HG03097 (cell line): Measurements from ENCODE around the gene MAP2K5.

Source experiments
- ATAC-seq: cut with Tn5 transposase; IDR thresholded peaks from one replicate; pipeline ENCODE4 v1.9.1; 2021; ENCODE audit not compliant: unreplicated experiment, low FRiP score

The MAP2K5 gene

DNA sequence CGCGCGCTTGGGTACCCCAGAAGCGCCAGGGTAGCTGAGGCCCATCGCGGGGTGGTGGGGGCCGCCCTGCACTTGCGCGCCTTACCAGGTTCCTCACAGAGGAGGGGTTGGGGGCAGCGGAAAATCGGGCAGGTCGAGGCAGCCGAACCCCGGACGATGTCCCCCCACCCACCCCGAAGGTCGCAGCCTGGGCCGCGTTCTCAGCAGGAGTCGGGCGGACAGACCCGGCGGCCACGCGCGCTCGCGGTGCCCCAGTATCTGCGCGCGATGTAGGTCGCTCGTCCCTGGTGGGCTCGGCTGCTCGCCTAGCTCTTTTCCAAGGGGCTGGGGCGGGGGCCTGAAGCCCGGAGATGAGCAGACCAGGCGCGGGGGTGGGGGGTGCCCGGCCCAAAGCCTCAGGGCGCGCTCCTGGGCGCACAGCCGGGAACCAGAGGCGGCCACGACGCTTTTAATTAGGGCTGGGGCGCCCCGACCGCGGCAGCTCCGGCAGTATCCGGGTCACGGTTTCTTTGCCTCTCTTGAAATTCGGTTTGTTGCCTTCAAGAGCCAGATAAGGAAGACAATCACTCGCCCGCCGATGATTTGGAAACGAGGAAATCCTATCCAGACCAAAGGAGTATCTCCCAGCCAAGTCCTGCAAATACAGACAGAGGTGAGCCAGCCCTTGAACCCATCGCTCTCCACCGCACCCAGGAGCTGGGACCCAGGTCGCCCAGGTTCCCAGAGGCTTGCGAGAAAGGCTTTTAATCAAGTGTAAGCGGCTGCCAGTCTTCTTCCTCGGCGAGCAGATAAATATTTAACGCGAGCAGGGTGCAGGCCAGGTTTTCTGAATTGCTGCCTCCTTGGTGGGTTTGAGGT, 287.4 kb downstream of the MAP2K5 start:
- ATAC-seq: no peak

DNA sequence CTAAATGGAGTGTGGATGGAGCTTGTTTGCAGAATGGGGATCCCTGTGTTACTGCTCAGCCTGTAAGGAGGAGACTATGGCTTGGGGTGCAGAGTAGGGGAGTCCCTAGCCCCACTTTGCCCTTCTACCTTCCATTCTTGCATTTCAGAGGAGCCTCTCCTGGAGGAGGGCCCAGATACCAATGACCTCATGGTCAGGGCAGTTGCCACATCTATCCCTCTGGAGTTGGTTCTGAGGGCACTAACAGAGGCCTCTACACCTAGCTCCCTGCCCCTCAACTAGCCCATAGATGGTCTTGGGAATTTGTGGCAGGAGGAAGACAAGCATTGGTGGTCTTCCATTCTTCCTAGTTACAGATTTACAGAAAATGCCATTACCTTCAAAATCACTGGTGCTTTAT, 288.9 kb downstream of the MAP2K5 start:
- ATAC-seq: no peak

DNA sequence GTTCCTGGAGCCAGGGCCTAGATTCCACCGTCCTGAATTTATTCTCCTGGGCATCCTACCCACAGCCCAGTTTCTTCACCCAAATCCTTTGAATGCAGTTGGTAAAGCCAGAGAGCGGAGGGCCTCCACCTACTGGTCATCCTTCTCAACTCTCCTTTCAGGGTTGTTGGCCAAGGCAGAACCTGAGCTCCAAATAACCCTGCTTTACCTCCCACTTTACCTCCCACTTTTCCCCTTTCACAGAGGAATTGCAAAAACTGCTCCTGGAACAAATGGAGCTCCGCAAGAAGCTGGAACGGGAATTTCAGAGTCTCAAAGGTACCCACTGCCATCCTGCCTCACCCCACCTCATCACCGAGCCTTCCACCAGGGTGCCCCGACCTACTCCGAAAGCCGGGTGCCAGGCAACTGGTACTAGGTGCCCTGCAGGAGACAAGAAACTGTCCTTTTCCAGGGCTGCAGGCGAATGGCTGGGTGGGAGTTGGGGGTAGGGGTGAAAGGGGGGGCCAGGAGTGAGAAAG, 289.6 kb downstream of the MAP2K5 start:
- no peak for ATAC-seq

DNA sequence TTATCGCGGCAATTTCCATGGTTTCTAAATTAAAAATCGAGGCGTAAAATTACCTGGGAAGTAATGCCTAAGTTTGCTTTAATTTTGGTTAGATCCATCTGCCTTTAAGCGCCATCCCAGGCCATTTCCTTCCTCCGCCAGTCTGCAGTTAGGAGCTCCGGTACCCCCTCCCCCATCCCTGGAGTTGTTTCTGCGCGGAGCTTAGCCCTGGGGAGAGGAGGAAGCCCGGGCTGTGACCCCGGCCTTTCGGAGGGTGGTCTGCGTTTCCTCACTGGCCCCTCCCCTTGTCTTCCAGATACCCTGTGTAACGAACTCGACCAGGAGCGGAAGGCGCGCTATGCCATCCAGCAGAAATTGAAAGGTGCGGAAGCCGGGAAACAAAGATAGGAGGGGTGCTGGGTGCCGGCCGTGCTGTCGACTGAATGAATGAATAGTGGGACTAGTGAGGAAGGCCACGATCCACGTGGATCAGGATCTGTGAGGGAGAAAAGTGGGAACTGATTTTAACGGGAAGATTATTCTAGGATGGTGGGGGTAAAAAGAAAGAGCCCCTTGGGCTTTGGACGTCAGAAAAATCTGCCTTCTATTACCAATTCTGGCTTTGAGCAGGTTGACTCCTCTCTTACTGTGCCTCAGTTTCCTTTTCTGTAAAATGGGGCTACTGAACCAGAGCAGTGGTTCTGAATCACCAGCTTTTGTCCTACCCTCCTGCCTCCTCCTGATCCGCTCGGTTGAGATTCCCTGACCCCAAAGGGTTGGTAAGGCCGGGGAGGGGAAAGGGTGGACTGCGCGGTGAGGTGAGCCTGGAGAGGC, 290.6 kb downstream of the MAP2K5 start:
- ATAC-seq: no peak

DNA sequence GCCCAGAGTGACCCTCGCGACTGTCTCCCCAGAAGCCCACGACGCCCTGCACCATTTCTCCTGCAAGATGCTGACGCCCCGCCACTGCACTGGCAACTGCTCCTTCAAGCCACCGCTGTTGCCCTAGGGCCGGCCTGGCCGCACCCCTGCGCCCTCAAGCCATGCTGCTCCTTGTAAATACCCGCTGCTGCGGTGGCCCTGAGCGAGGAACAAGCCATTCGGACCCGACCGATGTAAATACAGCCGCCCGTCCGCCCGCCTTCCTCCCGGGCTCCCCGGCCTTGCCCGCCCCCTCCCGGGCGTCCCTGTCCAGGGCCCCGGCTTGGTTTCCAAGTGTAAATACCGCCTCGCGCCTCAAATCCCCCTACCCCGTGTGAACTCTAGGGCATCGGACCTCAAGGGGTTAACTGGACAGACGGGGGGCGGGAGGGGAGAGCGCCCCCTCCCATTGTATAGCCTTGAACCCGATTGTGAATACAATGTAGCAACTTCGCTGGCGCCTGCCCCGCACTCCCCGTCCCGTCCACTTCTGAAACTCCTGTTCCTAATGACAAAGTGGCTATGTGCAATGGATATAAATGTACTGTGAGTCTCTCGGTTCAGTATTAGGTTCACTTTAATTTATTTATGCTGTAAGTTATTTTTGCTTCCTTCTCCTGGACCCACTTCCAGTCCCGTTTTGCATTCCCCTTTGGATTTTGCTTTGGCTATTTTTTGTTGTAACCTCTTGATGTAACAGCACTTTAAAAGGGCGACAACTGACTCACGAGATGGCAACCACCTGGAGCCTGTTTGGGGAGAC, 291.4 kb downstream of the MAP2K5 start:
- no peak for ATAC-seq

DNA sequence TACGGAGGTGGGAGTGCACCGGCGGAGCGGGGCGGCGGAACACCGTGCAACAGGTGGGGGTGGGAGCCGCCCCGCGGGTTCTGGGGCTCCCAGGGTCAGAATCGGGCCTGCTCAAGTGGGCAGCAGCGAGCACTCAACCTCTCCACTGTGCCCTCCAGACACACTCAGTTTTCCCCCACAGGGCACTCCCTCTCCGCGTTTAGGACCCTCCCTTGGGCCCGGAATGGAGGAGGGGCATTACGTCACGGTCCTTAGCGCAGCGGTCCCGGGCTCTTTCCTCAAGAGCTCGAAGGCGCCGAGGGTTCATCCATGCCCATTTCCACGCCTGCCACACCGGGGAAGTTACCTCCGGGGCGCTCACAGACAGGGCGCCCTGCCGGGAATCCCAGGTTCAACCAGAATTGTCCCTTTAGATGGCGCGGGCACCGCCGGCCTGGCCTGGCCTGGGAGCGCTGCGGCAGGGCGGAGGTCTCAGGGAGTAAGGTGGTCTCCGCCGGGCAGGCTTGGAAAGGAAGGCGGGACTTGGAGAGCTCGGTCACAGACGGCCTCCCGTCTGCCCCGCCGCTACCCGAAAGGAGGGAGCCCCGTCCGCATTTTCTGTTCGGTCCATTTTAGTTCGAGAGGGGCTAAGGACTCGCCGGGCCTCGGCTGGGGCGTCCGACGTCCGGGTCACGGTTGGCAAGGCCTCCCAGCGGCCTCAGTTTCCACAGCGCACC, 292.2 kb downstream of the MAP2K5 start:
- no peak for ATAC-seq

DNA sequence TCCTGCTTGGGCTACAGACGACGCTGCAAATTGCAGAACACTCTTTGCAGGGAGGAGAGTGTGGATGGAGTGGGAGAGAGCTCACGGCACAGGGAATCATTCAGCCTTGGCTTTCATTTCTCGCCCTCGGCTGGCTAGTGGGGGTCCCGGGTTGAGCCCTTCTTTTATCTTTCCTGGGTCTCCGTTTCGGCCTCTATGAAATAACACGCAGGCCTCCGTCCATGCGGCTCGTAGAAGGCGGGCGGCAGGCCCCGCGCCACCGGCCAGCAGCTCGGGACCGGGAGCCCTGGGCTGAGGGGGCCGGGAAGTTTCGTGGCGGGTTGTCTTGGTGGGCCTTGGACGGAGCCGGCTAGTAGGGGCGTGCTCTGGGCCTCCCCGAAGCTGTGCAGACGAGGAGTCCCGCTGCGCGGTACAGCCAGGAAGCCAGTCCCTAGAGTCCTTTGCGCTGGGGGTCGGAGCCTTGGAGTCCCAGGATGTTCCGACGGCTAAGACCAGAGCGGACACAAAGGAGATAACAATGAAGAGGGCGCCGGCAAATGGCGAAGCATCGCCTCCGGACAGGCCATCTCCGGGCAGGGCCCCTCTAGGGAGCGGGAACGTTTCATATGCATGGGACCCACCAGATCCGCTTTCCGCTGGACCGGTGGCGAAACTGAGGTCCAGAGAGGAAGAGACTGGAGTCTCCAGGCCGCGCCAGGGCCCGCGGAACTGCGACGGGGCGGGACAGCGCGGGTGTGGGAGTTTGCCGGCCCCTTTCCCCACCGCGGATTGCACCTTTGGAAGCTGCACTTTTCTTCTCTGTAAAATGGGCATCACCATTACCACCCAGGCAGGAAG, 293.0 kb downstream of the MAP2K5 start:
- ATAC-seq: no peak

DNA sequence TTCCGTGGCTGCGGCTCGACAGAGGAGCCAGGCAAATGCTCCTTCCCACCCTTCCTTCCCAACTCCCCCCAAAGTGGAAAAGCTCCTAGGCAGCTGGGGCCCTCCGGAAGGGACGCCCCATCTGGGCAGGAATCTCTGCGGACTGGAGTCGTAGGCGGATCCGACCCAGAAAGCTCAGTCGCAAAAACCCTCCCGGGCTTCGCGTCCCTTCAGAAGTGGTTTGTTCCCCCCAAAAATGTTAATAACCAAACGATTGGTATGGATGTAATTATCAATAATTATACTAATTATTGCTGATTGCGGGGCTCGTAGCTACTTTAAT, 293.6 kb downstream of the MAP2K5 start:
- no peak for ATAC-seq

DNA sequence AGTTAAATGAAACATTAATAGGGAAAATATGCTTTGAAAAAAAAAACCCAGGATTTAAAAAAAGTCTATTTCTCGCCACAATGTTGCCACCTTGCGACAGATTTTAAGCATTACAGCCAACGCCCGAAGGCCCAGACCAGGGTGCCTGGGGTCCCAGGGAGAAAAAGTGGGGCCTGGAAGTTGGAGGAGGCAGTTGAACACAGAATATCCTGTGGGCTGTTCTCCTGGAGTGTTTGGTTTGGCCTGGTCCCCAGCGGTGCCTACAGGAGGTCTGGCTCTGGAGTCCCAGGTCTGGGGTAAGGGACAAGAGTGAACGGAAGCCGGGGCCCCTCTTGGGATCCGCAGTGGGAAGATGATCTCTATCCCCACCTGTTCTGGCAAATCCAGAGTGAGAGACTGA, 294.0 kb downstream of the MAP2K5 start:
- no peak for ATAC-seq

DNA sequence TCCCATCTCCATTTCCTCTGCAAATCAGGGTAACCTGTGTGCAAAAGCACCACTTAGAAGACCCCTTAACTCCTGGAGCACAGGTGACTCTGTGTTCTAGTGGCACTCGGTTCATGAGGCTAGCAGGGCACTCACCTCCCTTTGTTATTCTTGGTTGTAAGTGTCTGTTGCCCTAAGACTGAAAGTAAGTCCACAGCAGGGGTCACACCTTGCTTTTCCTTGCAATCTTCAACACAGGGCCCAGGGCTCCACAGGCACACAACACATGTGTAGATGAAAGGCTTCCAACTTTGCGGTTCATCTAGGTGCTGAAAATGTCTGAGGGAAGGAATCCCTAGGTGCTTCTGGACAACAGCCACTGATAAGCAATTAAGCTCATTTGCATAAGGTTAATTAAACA, 294.5 kb downstream of the MAP2K5 start:
- ATAC-seq: no peak

DNA sequence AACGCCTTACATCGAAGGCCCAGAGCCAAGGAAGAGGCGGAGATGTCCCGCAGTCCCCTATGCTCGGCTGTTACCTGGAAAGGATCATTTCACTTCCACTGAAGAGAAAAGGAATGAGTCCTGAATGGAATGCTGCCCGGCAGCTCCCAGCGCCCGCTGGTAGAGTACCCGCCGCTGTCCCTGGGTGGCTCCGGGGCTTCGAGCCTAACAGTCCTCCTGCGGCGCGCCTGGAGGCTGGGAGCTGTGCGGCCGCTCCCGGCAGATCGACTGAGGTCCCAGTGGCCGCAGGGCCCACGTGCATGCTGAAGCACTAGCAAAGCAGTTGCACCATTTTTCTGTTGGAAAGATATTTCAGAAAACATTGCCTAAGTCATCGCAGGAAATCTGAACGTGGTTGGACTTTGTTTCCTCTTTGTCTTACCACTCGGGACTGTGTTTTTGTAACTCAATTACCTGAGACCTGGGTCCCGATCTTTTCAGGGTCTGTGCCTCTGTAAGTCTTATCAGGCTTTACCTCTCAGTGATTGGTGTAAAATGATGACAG, 296.4 kb downstream of the MAP2K5 start:
- no peak for ATAC-seq

DNA sequence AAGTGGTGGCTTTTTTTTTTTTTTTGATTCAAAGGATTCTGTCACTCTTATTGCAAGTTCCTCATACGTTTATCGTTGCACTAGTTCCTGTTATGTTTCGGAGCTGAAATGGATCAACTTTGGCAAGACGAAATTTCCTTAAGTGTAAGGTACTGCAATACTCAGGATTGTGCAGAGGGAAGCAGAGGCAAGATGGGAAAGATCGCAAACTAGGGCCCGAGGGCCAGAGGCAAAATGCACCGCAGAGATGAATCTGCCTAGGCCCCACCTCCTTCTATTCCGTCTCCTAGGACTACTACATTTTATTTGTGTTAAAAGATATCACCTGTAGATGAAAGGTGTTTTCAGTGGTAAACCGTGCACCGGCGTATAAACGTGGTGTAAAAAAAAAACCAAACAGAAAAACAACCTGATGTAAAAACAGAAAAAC, 297.0 kb downstream of the MAP2K5 start:
- ATAC-seq: no peak

DNA sequence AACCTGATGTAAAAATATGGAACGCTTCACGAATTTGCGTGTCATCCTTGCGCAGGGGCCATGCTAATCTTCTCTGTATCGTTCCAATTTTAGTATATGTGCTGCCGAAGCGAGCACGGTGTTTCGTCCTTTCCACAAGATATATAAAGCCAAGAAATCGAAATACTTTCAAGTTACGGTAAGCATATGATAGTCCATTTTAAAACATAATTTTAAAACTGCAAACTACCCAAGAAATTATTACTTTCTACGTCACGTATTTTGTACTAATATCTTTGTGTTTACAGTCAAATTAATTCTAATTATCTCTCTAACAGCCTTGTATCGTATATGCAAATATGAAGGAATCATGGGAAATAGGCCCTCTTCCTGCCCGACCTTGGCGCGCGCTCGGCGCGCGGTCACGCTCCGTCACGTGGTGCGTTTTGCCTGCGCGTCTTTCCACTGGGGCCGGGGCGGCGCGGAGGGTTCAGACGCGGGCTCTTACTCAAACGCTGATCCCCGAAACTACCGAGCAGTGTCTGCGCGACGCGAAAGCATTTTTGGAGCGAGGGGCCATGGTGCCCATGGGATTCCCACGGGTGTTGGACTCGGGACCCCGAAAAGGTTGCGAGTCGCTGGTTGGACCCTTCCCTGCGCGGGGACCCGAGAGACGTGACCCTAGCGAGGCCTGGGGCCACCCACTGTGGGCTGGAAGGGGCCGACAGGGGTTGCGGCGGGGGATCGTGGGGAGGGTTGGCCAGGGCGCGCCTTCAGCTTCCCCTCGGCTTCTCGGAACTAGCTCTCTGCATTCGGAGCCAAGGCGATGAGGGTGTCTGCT, 297.6 kb downstream of the MAP2K5 start, which contains the start of gene RNU6-1:
Gene RNU6-1, minus strand, starts transcription at position 117 of the 820 bp plus-strand sequence.
- peak; percentile 67 for ATAC-seq

DNA sequence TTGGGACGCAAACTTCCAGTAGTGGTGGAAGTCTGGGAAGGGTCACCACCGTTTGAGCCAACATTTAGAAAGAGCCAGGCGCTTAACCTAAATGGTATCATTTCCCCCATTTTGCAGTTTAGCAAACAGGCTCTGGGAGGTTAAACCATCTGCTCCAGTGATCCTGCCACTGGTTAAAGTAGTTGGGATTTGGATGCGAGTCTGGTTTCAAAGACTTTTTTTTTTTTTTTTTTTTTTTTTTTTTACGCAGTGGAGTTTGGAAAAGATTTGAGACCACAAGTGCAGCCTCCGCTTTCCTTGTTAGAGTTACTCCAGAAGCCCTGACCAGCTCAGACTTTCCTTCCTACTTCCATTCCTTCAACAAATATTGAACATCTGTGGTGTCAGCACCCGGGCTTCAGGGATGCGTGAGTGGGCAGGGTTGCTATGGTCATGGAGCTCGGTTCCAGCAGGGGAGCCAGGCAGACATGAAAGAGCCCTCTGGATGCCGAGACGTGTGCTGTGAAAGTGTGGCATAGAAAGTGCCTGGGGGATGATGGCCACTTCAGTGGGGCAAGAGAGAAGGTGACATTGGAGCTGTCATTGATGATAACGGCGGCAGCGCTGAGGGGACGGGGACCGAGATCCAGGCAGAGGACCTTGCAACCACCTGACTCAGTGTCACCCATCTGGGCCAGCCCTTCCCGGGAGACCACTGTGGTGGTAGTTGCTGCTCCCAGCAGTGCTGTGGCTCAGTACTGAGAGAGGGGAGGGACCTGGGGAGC, 298.4 kb downstream of the MAP2K5 start:
- no peak for ATAC-seq

DNA sequence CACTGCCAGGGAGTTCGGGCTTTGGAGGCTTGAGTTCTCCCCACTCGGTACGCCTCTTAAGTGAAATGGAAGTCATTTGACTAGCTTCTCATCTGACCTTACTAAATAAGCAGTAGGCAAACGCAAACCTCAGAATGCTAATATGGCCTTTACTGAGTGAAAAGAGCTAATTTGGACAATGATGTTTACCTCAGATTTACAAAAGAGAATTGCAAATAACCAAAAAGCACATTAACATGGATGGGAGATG, 298.9 kb downstream of the MAP2K5 start:
- no peak for ATAC-seq

DNA sequence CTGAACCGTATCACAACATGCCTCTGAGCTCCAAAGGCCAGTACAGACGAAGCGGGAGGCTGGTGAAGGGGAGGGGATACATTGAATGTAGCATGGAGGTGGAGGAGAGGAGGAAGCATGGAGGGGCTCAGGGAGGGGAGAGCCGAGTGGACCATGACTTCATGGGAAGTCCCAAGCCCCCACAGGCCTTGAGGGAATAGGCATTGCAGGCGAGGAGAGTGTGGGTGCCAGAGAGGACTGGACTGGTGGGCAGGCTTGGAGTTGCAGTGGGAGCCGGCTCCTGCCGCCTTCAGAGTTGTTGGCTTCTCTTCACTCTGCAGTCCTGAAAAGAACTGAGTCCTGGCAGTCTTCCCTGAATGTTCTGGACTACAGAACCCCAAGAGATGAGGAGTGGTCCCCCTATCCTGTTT, 300.6 kb downstream of the MAP2K5 start:
- no peak for ATAC-seq

DNA sequence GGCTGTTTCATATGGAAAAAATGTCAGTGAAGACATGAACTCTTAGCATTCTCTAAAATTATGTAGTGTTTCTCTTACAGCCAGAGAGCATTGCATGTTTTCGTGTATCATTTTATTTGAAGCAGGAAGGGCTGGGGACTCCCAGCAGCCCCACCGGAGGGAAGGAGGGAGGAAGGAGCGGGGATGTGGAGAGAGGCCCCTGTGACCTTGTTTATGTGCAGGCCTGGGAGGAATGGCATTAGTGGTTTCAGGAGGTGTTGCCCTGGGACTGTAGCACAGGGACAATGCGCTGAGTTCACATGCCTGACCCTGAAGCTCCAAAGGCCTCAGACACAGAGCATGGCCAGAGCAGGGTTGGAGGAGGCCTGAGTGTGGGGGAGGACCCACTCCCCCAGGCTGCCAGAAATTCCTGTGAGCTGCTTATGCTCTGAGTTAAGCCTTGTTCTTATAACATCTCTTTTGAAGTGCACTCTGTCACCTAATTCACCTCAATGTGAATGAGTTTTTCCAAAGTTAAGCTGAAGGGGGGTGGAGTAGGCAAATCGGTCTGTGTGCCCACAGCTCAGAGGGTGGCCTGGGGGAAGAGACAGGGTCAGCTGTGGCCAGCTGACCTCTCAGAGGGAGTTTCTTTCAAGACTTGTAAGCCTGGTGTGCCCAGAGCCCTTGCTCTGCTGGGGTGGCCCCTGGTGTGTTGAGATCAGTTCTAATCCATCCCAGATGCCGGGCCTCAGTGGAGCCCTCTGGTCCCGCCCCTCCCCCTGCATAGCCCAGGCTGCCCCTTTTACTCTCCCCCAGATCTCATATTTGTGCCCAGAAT, 301.3 kb downstream of the MAP2K5 start:
- ATAC-seq: no peak
